Measurements from ENCODE around the gene DFFB. TPM values are rescaled to one million over a fixed set of nuclear protein-coding genes. Genes with fewer than 3 reads are reported as not detected.

Gene DFFB
- total and polyA plus RNA-seq, 4 donors = 5.1 to 12.1 (median 5.8) TPM

DNA sequence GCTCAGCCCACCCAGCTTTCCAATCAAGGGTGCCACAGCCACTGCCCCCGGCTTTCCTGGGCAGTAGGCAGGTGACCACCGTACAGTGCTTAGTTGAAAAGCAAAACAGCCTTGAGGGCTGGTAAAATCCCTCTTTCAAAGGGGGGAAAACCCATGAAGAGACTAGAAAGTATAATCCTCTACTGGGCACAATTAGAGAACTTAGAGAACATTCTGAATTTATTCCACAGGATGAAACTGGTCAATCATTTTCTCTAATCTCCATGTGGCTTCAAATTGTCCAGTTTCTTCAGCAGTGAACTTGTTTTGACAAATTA is 45.7 kb upstream of the DFFB start:
- no peak overlapping the region for H3K4me3 ChIP-seq
- ATAC-seq (ENCODE audit: insufficient read depth, low FRiP score) (no peak), DNase-seq (no peak)
- no peaks in the 10 kb centered on the region for H3K27me3 ChIP-seq (ENCODE audit: control insufficient read depth in 3 of 3, insufficient read depth in 3 of 3, low read length in 2 of 3)
- TF ChIP-seq, protein P1, sequence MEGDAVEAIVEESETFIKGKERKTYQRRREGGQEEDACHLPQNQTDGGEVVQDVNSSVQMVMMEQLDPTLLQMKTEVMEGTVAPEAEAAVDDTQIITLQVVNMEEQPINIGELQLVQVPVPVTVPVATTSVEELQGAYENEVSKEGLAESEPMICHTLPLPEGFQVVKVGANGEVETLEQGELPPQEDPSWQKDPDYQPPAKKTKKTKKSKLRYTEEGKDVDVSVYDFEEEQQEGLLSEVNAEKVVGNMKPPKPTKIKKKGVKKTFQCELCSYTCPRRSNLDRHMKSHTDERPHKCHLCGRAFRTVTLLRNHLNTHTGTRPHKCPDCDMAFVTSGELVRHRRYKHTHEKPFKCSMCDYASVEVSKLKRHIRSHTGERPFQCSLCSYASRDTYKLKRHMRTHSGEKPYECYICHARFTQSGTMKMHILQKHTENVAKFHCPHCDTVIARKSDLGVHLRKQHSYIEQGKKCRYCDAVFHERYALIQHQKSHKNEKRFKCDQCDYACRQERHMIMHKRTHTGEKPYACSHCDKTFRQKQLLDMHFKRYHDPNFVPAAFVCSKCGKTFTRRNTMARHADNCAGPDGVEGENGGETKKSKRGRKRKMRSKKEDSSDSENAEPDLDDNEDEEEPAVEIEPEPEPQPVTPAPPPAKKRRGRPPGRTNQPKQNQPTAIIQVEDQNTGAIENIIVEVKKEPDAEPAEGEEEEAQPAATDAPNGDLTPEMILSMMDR (IDR thresholded peaks at IDR 0.05; ENCODE audit: control extremely low read depth, extremely low read depth) = no peak
- peaks cover 0 to 4% (median 0%) of the 10 kb centered on the region in 4 donors for H3K9me3 ChIP-seq (ENCODE audit: control insufficient read depth in 4 of 4, insufficient read depth in 3 of 4, low read length in 3 of 4)
- H3K27ac ChIP-seq (ENCODE audit: low read depth in 1 of 2, low read length in 1 of 2) = no peak overlapping the region
- WGBS, 2 donors = 67 to 77% methylated on average over 2 of the region's 2 CpGs
- peaks cover 0 to 23% (median 6%) of the 10 kb centered on the region in 4 donors for H3K36me3 ChIP-seq (ENCODE audit: control insufficient read depth in 4 of 4, insufficient read depth in 4 of 4, low read length in 4 of 4)
- H3K9ac ChIP-seq (ENCODE audit: insufficient read depth in 1 of 2, low read length in 2 of 2) = no peak overlapping the region
- no peaks in the 10 kb centered on the region for H3K4me1 ChIP-seq (ENCODE audit: control insufficient read depth in 5 of 5, insufficient read depth in 5 of 5, low read length in 5 of 5)

DNA sequence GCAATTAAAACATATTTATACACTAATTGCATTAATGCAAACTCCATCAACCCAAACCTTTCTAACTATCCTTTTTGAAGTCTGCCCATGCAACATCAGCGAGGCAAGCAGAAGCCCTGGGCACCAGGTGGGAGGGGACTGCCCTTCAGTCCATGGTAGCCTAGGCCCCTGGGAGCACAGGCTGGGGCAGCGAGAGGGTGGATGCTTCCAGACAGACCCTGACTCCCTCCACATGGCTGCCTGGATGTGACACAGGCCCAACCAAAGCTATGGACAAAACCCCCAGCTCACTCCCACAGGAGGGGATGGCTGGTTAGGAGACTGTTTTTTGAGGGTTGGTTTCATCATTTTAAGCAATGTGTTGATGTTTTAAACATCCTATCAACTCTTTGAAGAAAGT is 43.2 kb upstream of the DFFB start:
- Histone ChIP-seq H3K4me3 (no peak overlapping the region), H3K27me3 (ENCODE audit: control insufficient read depth in 3 of 3, insufficient read depth in 3 of 3, low read length in 2 of 3) (no peaks in the 10 kb centered on the region), H3K4me1 (ENCODE audit: control insufficient read depth in 5 of 5, insufficient read depth in 5 of 5, low read length in 5 of 5) (no peaks in the 10 kb centered on the region), H3K36me3 (ENCODE audit: control insufficient read depth in 4 of 4, insufficient read depth in 4 of 4, low read length in 4 of 4) (peaks cover 0 to 30% (median 6%) of the 10 kb centered on the region in 4 donors), H3K9ac (ENCODE audit: insufficient read depth in 1 of 2, low read length in 2 of 2) (no peak overlapping the region), H3K27ac (ENCODE audit: low read depth in 1 of 2, low read length in 1 of 2) (no peak overlapping the region), H3K9me3 (ENCODE audit: control insufficient read depth in 4 of 4, insufficient read depth in 3 of 4, low read length in 3 of 4) (peaks cover 0 to 4% (median 0%) of the 10 kb centered on the region in 4 donors)
- no peak for ATAC-seq (ENCODE audit: insufficient read depth, low FRiP score)
- no peak for DNase-seq
- TF ChIP-seq, protein P1 (IDR thresholded peaks at IDR 0.05; ENCODE audit: control extremely low read depth, extremely low read depth) = no peak
- 97 to 99% methylated on average over 2 of the region's 2 CpGs for WGBS, 2 donors

DNA sequence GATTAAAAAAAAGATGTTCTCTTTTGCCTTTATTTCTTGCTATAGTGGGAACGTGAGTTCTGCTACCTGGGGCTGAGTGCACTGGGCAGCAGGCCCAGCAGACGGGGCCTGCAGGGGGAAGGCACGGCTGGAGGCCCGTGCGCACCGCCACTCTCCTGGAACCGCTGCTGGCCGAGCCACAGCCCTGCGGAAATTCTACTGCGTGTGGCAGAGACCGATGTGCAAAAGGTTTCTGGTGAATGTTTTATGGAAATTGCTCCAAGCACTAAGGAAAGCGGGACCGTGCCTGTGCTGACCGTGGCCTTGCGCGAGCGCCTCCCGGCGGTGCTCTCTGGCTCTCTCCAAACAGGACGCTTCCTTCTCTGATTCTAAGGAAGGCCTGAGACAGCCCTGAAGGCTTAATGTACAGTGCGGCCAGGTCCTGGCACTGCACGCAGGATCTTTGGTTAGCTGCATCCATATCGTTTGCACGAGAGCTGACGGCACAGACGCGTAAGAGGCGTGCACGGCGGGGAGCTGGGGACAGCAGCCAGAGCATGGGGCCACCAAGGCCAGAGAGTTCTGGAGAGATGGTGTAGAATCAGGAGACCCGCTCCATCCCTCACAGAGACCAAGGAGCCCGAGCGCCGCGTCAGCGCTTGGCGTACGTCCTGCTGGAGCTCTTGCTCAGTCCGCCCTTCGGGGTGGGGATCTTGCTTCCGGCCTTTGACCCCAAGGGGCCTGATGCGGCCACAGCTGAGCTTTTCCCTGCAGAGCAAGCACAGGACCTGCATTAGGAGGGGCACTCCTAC is 42.3 kb upstream of the DFFB start:
- peaks cover 0 to 32% (median 6%) of the 10 kb centered on the region in 4 donors for H3K36me3 ChIP-seq (ENCODE audit: control insufficient read depth in 4 of 4, insufficient read depth in 4 of 4, low read length in 4 of 4)
- no peak for ATAC-seq (ENCODE audit: insufficient read depth, low FRiP score)
- TF ChIP-seq, protein P1 (IDR thresholded peaks at IDR 0.05; ENCODE audit: control extremely low read depth, extremely low read depth) = no peak
- WGBS, 2 donors = 91 to 96% methylated on average over 42 of the region's 42 CpGs
- no peak overlapping the region for H3K9ac ChIP-seq (ENCODE audit: insufficient read depth in 1 of 2, low read length in 2 of 2)
- no peak for DNase-seq
- H3K27ac ChIP-seq (ENCODE audit: low read depth in 1 of 2, low read length in 1 of 2) = no peak overlapping the region
- no peaks in the 10 kb centered on the region for H3K4me1 ChIP-seq (ENCODE audit: control insufficient read depth in 5 of 5, insufficient read depth in 5 of 5, low read length in 5 of 5)
- no peak overlapping the region for H3K4me3 ChIP-seq
- H3K9me3 ChIP-seq (ENCODE audit: control insufficient read depth in 4 of 4, insufficient read depth in 3 of 4, low read length in 3 of 4) = no peaks in the 10 kb centered on the region
- H3K27me3 ChIP-seq (ENCODE audit: control insufficient read depth in 3 of 3, insufficient read depth in 3 of 3, low read length in 2 of 3) = no peaks in the 10 kb centered on the region

All from lung (tissue), 12 donors.